OCI-LY1 (cell line): ENCODE measurements around the gene SNAI1.

ENCODE experiments used
- EZH2 ChIP-seq: fragments of 200-600 bp; sonication (generic), shearing (Covaris generic); IDR thresholded peaks from 2 replicates; pipeline ENCODE4 v1.8.0; 2017; ENCODE audit warnings: borderline replicate concordance, mixed run types, mild to moderate bottlenecking, antibody characterized with exemption, low read length, moderate library complexity, mixed read lengths
- TF ChIP-seq, protein P1 (sequence below): fragments of 200-600 bp; sonication (generic), shearing (Covaris generic); IDR thresholded peaks from 2 replicates; pipeline ENCODE4 v1.5.1; 2017; ENCODE audit warnings: mild to moderate bottlenecking, antibody characterized with exemption, low read length, moderate library complexity, mixed read lengths

DNA sequence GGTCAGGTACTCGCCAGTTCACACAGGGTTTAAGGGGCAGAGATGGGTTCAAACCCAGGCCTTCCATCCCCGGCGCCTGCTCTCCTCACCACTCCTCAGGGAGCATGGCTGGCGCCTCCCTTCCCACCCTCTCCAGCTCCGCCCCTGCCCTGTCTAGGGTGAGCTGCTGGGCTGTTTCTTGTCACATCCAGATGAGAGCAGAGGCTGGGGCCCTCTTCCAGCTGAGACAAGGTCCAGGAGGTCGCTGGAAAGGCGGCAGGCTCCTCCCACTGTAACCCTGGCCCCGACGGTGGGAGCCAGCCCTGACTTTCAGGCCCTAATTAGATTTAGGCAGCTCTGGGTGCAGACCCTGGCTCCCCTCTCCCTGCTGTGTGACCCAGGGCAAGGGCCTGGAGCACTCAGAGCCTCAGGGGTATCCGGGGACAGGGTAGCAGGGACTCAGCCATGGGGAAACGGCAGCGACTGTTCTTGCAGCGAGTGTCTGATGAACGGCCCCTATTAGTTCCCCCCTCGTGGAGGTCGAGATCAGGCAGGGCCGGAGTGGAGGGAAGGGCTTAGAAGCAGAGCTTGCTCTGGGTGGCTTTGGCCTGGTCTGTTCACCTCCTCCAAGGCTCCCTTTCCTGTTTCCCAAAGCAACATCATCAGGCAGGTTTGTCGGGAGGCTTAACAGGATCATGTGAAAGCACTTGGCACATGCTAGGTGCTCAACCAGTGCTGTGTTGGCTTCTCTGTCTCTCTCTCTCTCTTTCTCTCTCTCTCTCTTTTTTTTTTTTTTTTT, 33.4 kb downstream of the SNAI1 start:
- TF ChIP-seq, protein P1, sequence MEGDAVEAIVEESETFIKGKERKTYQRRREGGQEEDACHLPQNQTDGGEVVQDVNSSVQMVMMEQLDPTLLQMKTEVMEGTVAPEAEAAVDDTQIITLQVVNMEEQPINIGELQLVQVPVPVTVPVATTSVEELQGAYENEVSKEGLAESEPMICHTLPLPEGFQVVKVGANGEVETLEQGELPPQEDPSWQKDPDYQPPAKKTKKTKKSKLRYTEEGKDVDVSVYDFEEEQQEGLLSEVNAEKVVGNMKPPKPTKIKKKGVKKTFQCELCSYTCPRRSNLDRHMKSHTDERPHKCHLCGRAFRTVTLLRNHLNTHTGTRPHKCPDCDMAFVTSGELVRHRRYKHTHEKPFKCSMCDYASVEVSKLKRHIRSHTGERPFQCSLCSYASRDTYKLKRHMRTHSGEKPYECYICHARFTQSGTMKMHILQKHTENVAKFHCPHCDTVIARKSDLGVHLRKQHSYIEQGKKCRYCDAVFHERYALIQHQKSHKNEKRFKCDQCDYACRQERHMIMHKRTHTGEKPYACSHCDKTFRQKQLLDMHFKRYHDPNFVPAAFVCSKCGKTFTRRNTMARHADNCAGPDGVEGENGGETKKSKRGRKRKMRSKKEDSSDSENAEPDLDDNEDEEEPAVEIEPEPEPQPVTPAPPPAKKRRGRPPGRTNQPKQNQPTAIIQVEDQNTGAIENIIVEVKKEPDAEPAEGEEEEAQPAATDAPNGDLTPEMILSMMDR = no peak
- TF ChIP-seq EZH2 = no peak
